NCI-H1417 treated with DMSO at 0.1 percent for 48 hours (cell line): Measurements from ENCODE around the gene PICALM.

Experiments
- DNase-seq: peaks from one replicate; lab custom pipeline; 2025; lab: John Stamatoyannopoulos, UW

The PICALM gene

DNA sequence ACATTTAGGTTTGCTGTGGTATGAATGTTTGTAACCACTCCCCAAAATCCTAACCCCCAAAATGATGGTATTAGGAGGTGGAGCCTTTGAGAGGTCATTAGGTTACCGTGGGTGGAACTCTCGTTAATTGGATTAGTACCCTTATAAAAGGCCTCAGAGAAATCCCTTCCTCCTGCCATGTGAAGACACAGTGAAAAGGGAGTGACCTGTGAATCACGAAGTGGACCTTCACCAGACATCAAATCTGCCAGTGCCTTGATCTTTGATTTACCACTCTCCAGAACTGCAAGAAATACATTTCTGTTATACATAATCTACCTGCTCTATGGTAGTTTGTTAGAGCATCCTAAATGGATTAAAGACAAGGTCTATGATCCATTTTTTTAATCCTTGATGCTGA, 12.6 kb upstream of the PICALM start:
- DNase-seq, result no peak

DNA sequence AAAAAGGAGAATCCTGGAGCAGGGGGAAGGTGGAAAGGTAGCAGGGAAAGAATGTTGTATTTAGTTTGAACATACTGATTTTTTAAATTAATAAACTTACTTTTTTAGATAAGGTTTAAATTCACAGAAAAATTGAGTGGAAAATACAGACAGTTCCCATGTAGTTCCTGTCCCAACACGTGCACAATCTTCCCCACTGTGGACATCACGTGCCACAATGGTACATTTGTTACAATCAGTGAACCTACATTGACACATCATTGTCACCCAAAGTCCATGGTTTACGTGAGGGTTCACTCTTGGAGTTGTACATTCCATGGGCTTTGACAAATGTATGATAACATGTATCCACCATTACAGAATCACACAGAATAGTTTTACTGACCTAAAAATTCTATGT, 10.5 kb upstream of the PICALM start:
- no peak for DNase-seq

DNA sequence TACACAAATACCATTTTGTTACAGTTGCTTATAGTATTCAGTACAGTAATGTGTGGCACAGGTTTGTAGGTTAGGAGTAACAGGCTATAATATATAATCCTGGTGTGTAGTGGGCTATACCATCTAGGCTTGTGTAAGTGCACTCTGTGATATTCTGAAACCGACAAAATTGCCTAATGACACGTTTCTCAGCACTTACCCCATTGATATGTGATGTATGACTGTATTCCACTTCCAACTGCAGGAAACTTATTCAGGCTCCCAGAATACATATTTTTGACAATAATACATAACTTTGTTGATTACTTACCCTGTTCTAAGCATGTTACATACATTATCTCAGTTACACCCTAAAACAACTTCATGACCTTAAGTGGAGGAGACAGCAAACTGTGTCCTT, 5.1 kb upstream of the PICALM start:
- DNase-seq, result no peak

DNA sequence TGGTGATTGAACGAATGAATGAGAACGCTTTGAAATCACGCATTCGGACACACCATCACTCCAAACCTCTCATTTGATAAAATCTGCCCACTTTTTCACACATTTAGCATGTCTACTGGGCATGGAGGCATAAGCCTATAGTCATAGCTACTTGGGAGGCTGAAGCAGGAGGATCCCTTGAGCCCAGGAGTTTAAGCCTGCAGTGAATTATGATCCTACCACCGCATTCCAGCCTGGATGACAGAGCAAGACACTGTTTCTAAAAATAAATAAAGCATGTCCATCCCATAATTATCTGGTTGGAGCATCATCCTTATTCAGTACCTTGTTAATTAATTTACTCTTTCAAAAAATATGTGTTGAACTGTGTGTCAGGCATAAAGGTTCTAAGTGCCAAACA, 3.3 kb upstream of the PICALM start:
- DNase-seq, result no peak

DNA sequence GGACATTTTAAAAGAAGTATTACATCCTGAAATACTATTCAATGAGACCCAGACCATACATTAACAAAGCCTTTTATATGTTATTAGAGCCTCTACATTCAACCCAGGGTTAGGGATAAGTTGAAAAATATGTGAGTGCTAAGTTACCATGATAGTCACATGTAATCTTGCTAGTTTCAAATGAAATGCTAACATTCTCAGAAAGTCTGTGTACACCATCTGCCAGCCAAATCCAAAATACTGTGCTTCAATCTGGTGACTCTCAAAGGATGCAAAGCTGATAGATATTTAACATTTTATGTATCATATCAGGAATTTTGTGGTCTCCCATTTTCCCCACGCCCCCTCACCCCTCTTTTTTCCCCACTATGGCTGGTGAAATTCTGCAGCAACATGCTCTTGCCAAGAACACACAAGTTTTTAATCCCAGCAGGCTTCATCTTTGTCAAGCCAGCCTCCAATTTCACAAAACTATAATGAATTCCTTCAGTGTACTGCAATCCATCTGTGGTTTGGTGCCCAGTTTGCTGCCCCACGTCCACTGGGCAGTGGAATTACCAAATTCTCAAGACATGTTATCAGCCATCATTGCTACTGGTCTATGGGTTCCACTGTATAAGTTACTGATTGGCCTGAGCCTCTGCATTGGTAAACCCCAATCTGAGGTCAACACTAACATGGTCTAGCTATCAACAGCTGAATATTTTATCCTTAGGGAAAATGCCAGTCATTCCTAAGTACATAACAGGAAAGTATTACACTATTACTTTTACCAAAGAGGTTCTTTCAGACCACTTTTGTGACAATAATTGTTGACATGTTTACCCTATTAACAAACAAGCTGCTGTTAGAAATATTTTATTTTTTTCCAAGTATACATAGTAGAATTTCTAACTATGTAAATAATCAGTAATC, 1.5 kb upstream of the PICALM start:
- DNase-seq, result no peak

DNA sequence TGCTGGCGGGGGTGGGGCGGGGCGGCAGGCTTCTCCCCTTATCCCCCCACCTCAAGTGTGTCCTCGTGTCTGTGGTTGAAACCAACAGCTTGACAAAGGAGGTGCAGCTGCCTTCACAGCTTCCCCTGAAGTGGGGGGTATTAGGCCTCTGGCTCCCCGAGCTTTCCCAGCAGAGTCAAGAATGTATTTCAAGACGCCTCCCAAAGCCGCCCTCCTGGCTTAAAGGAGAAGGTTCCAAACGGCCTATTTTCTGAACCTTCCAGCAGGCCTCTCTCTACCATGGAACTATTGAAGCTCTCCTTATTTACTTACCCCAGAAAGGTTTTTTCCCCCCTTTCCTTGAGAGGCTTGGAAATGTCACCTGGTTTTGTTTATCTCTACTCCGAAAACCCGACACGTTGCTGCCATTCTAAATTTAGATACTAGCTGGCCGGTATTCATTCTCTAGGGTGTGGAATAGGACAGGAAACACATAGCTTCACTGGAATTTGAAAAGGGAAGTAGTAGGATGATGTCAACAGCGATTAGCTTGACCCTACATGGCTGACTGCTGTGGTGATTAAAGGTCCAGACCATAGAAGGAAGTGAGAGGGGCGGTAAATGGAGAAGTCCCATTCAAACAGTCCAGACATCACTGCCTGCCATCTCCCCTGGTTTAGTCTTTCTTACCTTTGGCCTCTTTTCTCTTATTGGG, 671 bp upstream of the PICALM start:
- DNase-seq, result peak; percentile 61

DNA sequence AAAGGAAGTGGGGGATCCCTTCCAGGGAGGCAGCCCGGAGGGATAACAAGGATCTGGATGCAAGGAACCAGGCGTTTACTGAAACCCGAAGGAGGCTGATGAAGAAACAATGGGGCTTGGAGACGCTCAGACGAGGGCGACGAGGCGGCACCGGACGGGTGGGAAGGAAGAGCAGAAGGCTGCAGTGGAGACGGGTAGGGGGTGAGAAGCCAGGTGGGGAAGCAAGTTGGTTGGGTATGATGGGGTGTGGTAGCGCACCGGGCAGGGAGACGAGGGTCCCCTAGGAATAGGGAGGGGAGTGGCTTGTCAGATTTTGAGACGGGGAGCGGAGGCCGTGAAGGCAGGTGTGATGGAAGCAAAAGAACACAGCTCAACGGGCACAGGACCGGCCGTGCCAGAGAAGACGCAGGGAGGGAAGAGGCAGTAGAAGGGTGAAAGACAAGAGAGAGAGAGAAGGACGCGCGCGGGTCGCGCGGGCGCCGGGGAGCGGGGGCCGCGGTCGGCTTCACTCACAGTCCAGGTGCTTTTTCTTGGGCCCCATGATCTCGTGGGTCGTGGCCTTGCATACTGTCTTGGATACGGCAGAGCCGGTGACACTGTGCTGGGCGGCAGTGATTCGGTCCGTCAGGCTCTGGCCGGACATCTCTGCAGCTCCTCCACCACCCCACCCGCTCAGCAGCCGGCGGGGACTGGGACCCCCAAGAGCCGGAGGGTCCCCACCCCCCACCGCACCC, 579 bp downstream of the PICALM start:
- DNase-seq, result no peak

DNA sequence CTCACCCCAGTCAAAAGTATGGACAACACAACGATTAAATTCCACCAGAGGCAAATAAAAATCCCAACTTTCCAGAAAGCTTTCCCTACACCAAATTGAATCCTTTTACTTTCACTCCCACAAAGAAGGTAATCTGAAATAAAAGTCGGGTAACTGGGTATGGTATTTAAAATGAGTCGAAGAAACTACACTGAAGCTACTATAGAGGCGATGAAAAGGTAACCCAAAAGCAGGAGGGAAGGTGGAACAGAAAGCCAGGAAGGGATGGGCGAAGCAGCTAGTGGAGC, 1.1 kb downstream of the PICALM start:
- DNase-seq, result peak; percentile 17

DNA sequence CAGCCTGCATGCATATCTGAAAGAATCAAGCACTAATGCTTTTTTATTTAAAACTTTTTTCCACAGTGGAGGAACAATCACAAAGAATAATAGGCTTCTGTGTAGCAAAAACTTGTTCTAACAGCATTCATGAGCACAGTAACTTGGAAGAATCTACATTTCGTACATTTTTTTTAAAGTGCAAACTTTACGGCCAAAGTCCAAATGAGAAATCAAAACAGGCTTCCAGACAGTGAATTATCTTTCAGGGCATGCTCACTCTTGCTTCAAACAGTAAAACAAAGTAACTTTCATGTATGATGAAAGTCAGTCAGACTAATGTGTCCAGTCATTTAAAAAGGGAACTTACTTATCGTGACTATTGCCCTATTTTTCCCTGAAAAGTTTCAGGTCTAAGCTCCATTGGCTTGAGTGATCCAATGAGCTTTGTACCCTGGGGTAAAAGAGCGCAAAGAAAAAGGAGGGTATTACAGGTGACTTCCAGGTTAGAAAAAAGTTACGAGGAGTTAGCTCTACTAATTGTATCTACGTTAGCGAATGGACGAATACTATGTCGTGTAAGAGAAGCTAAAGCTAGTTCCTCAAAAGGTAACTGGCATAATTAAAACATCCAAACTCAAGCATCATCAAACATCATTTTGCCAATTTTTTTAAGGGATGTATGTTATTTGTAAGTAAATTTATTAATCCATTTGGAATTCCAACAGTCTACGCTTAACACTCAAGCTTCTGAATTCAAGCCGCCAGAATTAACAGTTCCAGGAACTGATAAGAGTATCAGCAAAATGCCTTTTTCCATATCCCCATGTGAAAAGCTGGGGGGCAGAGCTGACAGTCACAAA, 1.7 kb downstream of the PICALM start:
- no peak for DNase-seq

DNA sequence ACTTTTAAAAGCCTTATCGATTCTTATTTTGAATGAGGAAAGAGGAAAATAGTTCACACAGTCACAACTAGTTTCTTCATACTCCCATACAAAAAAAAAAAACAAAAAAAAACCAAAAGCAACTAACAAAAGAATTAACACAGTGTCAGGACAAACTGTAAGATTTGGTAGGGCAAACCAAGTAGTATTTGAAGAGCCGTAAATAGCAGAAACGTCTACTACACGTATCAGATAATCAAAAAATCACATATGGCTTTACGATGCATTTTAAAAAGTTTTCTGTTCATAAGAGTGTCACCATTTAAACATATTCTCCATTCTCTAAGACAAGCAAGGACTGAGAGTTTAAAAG, 2.3 kb downstream of the PICALM start:
- DNase-seq, result no peak

DNA sequence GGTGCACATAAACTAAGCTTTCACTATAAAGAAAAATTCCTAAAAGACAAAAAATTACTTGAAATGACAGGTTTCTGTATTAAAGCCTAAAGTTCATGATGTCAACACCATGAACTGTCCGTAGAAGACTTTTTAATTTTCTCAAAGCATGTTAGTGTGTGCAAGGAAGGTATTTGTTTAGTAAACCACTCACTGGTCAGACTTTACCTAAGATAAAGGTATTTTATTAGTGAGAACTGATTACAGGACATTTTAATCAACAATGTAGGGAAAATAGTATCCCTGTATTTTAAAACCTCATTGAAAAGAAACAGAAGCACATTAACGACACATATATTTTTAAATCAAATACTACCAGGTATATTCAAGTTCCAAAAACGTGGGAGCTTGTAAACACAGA, 2.9 kb downstream of the PICALM start:
- no peak for DNase-seq

DNA sequence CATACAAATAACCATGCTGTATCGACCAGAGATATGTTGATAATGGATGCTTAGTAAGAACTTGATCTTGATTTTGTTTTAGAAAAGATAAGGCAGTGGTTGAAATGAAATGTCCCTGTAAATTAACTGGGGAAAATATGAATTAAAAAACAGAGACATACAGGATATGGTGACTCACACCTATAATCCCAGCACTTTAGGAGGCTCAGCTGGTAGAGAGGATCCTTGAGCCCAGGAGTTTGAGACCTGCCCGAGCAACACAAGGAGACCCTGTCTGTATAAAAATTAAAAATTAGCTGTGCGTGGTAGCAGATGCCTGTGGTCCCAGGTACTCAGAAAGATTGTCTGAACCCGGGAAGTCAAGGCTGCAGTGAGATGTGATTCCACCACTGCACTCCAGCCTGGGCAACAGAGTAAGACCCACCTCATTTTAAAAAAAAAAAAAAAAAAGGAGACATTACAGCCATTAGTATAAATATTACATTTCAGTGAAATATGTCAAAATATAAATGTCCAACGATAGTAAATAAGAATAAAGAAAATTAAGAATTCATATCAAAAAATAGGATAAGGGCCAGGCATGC, 4.6 kb downstream of the PICALM start:
- no peak for DNase-seq

DNA sequence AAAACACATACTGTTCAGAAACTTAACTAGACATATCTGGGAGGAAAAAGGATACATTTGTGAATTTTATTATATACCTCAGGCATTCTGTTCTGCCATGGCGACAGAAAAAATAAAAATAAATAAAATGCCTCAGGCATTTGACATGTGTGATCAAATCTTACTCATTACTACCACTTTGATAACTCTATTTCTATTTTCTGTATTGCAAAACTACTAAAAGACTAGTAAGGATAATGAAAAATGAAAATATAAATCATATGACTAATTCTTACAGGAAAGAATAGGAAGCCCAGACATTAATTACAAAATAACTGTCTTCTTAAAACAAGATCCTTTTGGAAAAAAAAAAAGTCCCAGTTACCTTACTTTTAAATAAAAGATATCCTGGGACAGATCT, 5.3 kb downstream of the PICALM start:
- DNase-seq, result no peak

DNA sequence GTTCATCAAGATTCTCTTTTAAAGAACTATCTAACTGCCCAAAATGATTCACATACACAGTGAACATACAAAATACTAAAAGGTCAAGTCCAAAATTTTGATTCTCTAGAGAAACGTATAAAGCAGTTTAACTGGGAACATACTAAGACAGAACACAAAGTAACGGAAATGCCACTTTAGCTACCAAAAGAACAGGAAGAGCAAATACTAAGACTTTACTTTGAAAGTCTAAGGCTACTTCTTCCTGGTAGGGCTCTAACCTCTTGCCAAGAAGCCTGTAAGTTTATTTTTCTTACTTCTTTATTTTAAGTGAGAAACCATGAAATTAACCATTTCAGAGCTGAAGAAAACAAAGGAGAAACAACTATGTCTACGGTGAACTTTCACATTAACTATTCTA, 6.2 kb downstream of the PICALM start:
- DNase-seq, result no peak

DNA sequence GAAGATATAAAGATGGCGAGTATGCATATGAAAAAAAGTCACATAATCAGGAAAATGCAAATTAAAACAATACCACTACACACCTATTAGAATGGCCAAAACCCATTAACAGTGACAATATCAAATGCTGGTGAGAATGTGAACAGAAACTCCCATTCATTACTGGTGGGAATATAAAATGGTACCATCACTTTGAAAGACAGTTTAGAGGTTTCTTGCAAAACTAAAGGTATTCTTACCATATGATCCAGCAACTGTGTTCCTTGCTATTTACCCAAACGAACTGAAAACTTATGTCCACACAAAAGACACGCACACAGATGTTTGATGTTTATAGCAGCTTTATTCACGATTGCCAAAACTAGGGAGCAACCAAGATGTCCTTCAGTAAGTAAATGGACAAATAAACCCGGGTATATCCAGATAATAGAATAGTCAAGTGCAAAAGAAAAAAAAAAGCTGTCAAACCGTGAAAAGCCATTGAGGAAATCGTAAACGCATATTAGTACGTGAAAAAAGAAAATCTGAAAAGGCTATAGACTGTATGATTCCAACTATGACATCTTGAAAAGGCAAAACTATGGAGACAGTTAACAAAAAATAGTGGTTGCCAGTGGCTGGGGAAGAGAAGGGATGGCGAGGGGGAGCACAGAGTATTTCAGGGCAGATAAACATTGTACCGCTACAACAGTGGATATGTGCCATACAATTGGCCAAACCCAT, 7.2 kb downstream of the PICALM start:
- DNase-seq, result no peak

DNA sequence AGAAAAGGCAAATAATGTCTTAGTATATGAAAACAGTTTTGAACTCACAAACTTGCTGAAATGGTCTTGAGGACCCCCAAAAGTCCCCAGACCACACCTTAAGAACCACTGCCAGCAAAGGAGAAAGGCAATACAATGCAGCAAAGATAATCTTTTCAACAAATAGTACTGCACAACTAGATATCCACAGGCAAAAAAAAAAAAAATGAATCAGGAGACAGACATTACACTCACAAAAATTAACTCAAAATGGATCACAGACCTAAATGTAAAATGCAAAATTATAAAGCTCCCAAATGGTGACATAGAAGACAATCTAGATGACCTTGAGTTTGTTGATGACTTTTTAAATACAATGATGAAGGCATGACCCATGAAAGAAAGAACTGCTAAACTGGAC, 8.3 kb downstream of the PICALM start:
- DNase-seq, result no peak

DNA sequence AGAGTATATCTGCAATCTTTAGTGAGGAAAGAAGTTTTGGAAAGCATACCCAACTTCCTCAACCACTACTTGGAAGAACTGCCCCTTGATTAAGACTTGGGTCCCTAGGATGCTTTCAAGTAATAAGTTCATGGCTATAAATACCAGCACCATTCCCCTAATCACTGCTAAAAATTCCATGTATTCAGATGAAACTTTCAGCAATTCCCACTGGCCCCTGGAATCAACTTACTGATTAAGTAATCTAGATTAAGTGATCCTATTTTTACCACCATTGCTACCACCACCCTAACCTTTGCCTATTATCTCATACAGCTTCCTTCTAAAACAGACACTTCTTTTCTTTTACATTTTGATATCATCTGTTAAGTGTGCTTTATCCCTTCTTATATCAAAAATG, 10.5 kb downstream of the PICALM start:
- no peak for DNase-seq

DNA sequence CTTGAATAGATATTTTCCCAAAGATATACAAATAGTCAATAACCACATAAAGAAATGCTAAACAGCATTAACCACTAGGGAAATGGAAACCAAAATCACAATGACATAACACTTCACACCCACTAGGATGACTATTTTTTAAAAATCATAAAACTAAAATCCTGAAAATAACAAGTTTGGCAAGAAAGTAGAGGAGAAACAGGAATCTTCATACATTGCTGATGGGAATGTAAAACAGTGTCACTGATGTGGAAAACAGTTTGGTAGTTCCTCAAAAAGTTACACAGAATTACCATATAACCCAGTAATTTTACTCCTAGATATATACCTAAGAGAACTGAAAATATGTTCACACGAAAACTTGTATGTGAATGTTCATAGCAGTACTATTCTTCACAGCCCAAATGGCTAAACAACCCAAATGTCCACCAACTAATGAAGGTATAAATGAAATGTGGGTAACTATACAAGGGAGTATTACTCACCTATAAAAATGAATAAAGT, 12.5 kb downstream of the PICALM start:
- no peak for DNase-seq

DNA sequence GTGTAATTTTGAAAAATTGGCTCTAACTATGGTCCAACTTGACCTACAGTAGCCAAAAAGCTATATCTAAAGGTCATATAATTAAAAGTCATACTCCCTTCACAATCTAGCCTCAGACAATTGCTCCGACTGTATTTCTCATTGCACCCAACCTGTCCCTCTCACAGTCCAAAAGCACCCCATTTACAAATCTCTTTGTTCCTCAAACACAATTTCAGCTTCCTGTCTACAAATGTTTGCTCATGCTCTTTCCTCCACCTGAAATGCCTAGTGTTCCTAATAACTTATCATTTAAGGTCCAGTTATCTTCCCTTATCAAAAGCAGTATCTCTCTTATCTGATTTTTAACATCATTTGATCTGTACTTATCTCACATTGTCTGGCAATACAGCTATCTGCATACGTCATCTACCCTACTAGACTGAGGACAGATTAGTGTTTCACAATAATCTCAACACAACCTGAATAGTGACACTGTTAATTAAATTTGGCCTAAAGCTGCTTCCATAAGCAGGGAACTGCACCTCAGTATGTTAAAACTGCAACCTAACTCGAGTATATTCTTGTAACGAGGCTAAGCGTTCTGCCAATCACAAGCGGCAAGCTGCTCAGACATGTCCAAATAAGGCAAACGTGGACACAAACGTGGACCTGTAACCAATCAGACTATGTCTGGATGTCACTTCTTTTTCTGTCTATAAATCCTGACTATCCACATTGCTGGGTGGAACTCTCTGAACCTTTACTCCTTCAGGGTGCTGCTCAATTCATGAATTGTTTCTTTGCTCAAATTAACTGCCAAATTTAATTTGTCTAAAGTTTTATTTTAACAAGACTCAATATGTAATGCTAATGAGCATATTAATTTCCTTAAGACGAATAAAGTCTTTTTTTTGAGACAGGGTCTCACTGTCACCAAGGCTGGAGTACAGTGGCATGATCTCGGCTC, 15.9 kb downstream of the PICALM start:
- no peak for DNase-seq

DNA sequence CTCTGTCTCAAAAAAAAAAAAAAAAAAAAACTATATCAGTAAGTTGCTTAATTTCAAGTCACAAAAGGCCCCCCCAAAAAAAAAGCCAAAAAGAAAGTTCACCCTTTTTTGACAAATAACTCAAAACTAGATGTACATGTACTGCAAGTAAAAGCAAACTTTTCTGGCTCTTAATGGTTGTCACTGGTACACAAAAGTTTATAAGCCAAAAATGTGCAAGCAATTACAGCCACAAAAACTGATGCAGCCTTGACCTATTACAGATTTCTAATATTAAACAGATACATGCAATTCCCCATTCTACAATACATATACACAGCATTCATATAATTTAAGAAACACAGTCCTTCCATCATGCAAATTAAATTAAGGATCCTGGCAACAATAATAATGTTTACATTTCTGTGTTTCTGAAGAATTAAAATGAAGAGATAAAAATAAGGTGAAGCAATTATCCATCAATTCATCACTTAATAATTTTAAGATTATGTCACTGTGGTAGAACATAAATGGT, 18.6 kb downstream of the PICALM start:
- no peak for DNase-seq
